Neuronal stem cell (in vitro differentiated cells): ENCODE results near the gene EML4.
A peak's percentile ranks its signal among the peaks of the same experiment; 100 is the strongest.
"Not testable (repeated sequence)": the region's sequence is repeated elsewhere in the genome, so short reads cannot be mapped to it uniquely, and the experiment has no call there.

Experiments
- DNase-seq: peaks from one replicate; pipeline ENCODE4 v3.0.0-alpha.2; 2013; ENCODE audit warnings: low spot score
- H2AFZ ChIP-seq: one replicate; pipeline ENCODE4 v1.6.1; 2013; ENCODE audit warnings: mild to moderate bottlenecking, low read length, inconsistent platforms
- H2AK5ac ChIP-seq: 2 replicates; pipeline ENCODE4 v1.6.1; 2013; ENCODE audit warnings: low read depth, mild to moderate bottlenecking, inconsistent platforms, low read length, moderate library complexity, mixed read lengths
- H2BK120ac ChIP-seq: 2 replicates; pipeline ENCODE4 v1.6.1; 2013; ENCODE audit warnings: low read depth, mild to moderate bottlenecking, inconsistent platforms, low read length, moderate library complexity, mixed read lengths
- H2BK12ac ChIP-seq: one replicate; pipeline ENCODE4 v1.6.1; 2013; ENCODE audit warnings: low read length, inconsistent platforms
- H2BK15ac ChIP-seq: 2 replicates; pipeline ENCODE4 v1.6.1; 2013; ENCODE audit warnings: mild to moderate bottlenecking, low read length, inconsistent platforms, mixed read lengths
- H2BK5ac ChIP-seq: one replicate; pipeline ENCODE4 v1.6.1; 2013; ENCODE audit warnings: inconsistent platforms, mild to moderate bottlenecking, low read length, moderate library complexity
- H3K14ac ChIP-seq: one replicate; pipeline ENCODE4 v1.6.1; 2013; ENCODE audit warnings: low read length, inconsistent platforms
- H3K18ac ChIP-seq: 2 replicates; pipeline ENCODE4 v1.6.1; 2013; ENCODE audit warnings: low read length, inconsistent platforms
- H3K23ac ChIP-seq: 2 replicates; pipeline ENCODE4 v1.6.1; 2013; ENCODE audit warnings: low read depth, mild to moderate bottlenecking, mixed read lengths, low read length, inconsistent platforms; ENCODE audit not compliant: poor library complexity
- H3K27ac ChIP-seq: replicated peaks from 3 replicates; pipeline ENCODE4 v1.5.1; 2013; ENCODE audit warnings: low read length, inconsistent platforms
- H3K27me3 ChIP-seq, 3 experiments: 2 replicates each; pipeline ENCODE4 v1.6.1; 2013; ENCODE audit warnings: low read length in 3 of 3, mild to moderate bottlenecking in 2 of 3, inconsistent platforms in 1 of 3, low read depth in 1 of 3, mixed read lengths in 1 of 3, moderate library complexity in 1 of 3; ENCODE audit not compliant: control insufficient read depth in 3 of 3, insufficient read depth in 3 of 3
- H3K36me3 ChIP-seq, 2 donors: replicated peaks in 1 of 2; 2 replicates each; pipeline ENCODE4 v1.6.1; 2013; ENCODE audit warnings: low read length in 2 of 2; ENCODE audit not compliant: control insufficient read depth in 2 of 2, insufficient read depth in 2 of 2
- H3K4ac ChIP-seq: 2 replicates; pipeline ENCODE4 v1.6.1; 2013; ENCODE audit warnings: inconsistent platforms, mild to moderate bottlenecking, low read length, moderate library complexity
- H3K4me1 ChIP-seq, 2 donors: 1 replicate in 1 of 2; 2 replicates in 1 of 2; pipeline ENCODE4 v1.6.1; 2013; ENCODE audit warnings: low read length in 2 of 2, low read depth in 1 of 2; ENCODE audit not compliant: control insufficient read depth in 2 of 2, insufficient read depth in 1 of 2
- H3K4me2 ChIP-seq: one replicate; pipeline ENCODE4 v1.6.1; 2013; ENCODE audit warnings: mild to moderate bottlenecking, low read length, inconsistent platforms; ENCODE audit not compliant: insufficient read depth, poor library complexity, severe bottlenecking
- H3K4me3 ChIP-seq, 2 donors: 2 replicates each; pipeline ENCODE4 v1.5.1; 2013; ENCODE audit warnings: low read length in 2 of 2, mild to moderate bottlenecking in 2 of 2, inconsistent platforms in 1 of 2, moderate library complexity in 1 of 2
- H3K79me1 ChIP-seq: one replicate; pipeline ENCODE4 v1.6.1; 2013; ENCODE audit warnings: low read depth, mild to moderate bottlenecking, inconsistent platforms, low read length, moderate library complexity
- H3K9ac ChIP-seq: one replicate; pipeline ENCODE4 v1.6.1; 2013; ENCODE audit warnings: mild to moderate bottlenecking, low read depth, low read length, inconsistent platforms; ENCODE audit not compliant: poor library complexity
- H3K9me3 ChIP-seq, 2 donors: replicated peaks in 1 of 2; 2 replicates each; pipeline versions ENCODE3 to v1.6.1; 2013; ENCODE audit warnings: low read length in 2 of 2, mild to moderate bottlenecking in 2 of 2, inconsistent platforms in 1 of 2, low read depth in 1 of 2, mixed read lengths in 1 of 2, moderate library complexity in 1 of 2; ENCODE audit not compliant: control insufficient read depth in 2 of 2, insufficient read depth in 1 of 2
- H4K8ac ChIP-seq: one replicate; pipeline ENCODE4 v1.6.1; 2013; ENCODE audit warnings: low read depth, mild to moderate bottlenecking, inconsistent platforms, low read length, moderate library complexity
- H4K91ac ChIP-seq: one replicate; pipeline ENCODE4 v1.6.1; 2013; ENCODE audit warnings: low read length, low read depth, mild to moderate bottlenecking, inconsistent platforms; ENCODE audit not compliant: poor library complexity
- WGBS, 2 donors: extraction: QIAGEN DNeasy Blood & Tissue Kit; methylation state at CpG; one replicate each; pipeline ENCODE4 v1.1.7; 2013; ENCODE audit warnings: missing lambda C conversion rate in 2 of 2, mixed read lengths in 1 of 2; ENCODE audit not compliant: insufficient read length in 2 of 2, insufficient replicate concordance in 1 of 2; ENCODE audit errors: extremely low coverage in 2 of 2; 5-methylcytosine and 5-hydroxymethylcytosine counted together

EML4 gene

DNA sequence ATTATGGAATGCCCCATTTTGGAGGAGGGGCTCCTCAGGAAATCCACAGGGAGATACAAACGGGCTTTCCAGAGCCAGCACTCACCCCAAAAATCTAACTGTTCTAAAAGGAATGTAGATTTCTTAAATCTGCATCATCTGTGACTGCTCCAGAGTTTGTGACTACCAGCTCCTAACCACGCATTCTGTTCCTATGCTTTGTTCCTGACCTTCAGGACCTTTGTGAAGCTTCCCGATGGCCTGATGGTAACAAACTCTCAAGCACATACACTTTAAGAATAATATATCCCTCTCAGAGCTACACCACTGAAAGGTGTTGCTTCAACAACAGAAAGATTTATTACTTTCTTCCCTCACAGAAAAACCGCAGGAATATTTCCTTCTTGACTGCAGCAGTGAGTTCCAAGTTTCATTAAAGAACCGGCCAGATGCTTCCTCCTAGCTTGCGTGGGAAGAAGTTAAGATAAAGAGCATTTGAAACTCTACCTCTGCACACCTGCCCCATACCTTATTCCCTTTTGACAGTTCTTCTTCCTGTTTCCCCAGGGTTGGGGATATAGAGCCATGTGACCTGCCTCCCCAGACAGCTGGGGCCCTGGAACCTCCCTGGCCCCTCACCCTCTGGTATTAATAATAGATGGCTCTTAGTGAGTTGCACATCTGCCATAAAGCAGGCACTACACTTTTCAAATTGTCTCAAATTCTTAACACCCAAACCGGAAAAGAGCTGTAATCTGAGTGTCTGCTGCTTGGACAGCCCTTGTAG lies 40.2 kb upstream of the EML4 start:
- Histone ChIP-seq H4K91ac (no peak overlapping the region), H3K27ac (no peak overlapping the region), H3K4me2 (no peak overlapping the region), H2BK15ac (no peak overlapping the region), H4K8ac (no peak overlapping the region), H3K9me3 (no peaks in the 10 kb centered on the region), H2AFZ (peak overlapping the region; percentile 21), H3K4ac (no peak overlapping the region), H3K4me3 (no peak overlapping the region), H2BK12ac (no peak overlapping the region), H2AK5ac (no peak overlapping the region), H3K14ac (no peak overlapping the region), H2BK120ac (no peak overlapping the region), H3K23ac (no peak overlapping the region), H3K79me1 (no peaks in the 10 kb centered on the region), H3K18ac (no peak overlapping the region), H3K9ac (no peak overlapping the region), H3K27me3 (no peaks in the 10 kb centered on the region), H3K36me3 (no peaks in the 10 kb centered on the region), H3K4me1 (peaks cover 9 to 17% of the 10 kb centered on the region in 2 donors), H2BK5ac (no peak overlapping the region)
- no peak for DNase-seq
- no CpG with 5 or more reads among the region's 7 CpGs for WGBS, 2 donors

DNA sequence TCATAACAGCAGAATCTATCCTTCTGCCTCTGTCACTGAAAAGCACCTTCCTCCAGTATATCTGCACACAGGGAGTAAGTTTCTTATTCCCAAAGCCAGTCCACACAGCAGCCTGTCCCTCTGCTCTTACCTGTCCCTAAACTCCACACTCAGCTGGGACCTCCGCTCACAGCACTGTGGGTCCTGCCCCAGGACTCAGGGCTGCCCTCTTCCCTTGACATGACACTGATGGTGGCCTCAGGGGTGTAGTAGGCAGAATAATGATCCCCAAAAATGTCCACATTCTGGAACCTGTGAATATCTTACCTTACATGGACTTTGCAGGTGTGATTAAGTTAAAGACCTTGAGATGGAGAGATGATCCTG lies 39.7 kb upstream of the EML4 start:
- DNase-seq, result no peak
- Histone ChIP-seq H4K8ac (no peak overlapping the region), H2BK5ac (no peak overlapping the region), H3K9ac (no peak overlapping the region), H2BK12ac (no peak overlapping the region), H2BK120ac (no peak overlapping the region), H3K4ac (no peak overlapping the region), H3K27ac (no peak overlapping the region), H3K4me2 (no peak overlapping the region), H4K91ac (no peak overlapping the region), H2BK15ac (no peak overlapping the region), H2AK5ac (no peak overlapping the region), H3K27me3 (no peaks in the 10 kb centered on the region), H3K79me1 (no peaks in the 10 kb centered on the region), H3K36me3 (no peaks in the 10 kb centered on the region), H3K4me1 (peaks cover 9 to 17% of the 10 kb centered on the region in 2 donors), H3K23ac (no peak overlapping the region), H2AFZ (no peak overlapping the region), H3K14ac (no peak overlapping the region), H3K9me3 (no peaks in the 10 kb centered on the region), H3K18ac (no peak overlapping the region), H3K4me3 (no peak overlapping the region)
- no CpG with 5 or more reads among the region's 1 CpG for WGBS, 2 donors

DNA sequence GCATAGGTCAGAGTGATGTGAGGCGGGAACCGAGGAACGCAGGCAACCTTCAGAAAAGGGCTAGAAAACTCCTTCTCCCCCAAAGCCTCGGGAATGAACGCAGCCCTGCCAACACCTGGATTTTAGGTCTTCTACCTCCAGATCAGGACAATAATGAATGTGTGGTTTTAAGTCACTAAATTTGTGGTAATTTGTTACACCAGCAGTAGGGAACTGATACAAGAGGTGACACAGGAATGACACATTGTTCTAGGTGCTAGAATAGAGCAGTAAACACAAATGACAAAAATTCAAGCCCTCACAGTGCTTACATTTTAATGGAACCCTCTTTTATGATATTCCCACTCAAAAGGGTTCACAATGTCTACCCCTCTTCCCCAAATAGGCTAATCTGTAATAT lies 39.2 kb upstream of the EML4 start:
- Histone ChIP-seq H3K14ac (no peak overlapping the region), H3K9me3 (no peaks in the 10 kb centered on the region), H4K91ac (no peak overlapping the region), H3K4me3 (no peak overlapping the region), H3K36me3 (no peaks in the 10 kb centered on the region), H2BK5ac (no peak overlapping the region), H3K23ac (no peak overlapping the region), H4K8ac (no peak overlapping the region), H3K4me2 (no peak overlapping the region), H3K9ac (no peak overlapping the region), H2BK12ac (no peak overlapping the region), H2AFZ (no peak overlapping the region), H3K79me1 (no peaks in the 10 kb centered on the region), H2AK5ac (no peak overlapping the region), H3K4me1 (peaks cover 9 to 17% of the 10 kb centered on the region in 2 donors), H3K4ac (no peak overlapping the region), H3K18ac (no peak overlapping the region), H3K27me3 (no peaks in the 10 kb centered on the region), H2BK15ac (no peak overlapping the region), H2BK120ac (no peak overlapping the region), H3K27ac (no peak overlapping the region)
- no peak for DNase-seq
- no CpG with 5 or more reads among the region's 5 CpGs for WGBS, 2 donors

GRCh38 chr2:42130858-42131257 lies 38.3 kb upstream of the EML4 start:
- H3K27me3 ChIP-seq, H3K14ac ChIP-seq, H3K27ac ChIP-seq, H2BK120ac ChIP-seq, H2BK12ac ChIP-seq, H2BK15ac ChIP-seq, H3K4me3 ChIP-seq, H3K36me3 ChIP-seq, H3K4ac ChIP-seq, H2BK5ac ChIP-seq, H4K91ac ChIP-seq, H2AFZ ChIP-seq, H3K79me1 ChIP-seq, H3K18ac ChIP-seq, H3K9me3 ChIP-seq, H3K23ac ChIP-seq, DNase-seq, H3K4me2 ChIP-seq, H4K8ac ChIP-seq, H3K9ac ChIP-seq, H2AK5ac ChIP-seq: not testable (repeated sequence)
- H3K4me1 ChIP-seq, result peaks cover 8 to 15% of the 10 kb centered on the region in 2 donors
- no CpG with 5 or more reads among the region's 10 CpGs for WGBS, 2 donors
